HG02623 (cell line): ENCODE measurements around the gene EDN1.

Source experiments
- ATAC-seq: cut with Tn5 transposase; IDR thresholded peaks from one replicate; pipeline ENCODE4 v1.9.1; 2021; ENCODE audit warnings: moderate library complexity; ENCODE audit not compliant: unreplicated experiment

EDN1 gene

GRCh38 chr6:12289933-12290820 lies at the start of gene EDN1:
TSS of gene EDN1 (plus strand) at chr6:12290361. CDS start at chr6:12290630, 269 bp downstream.
- peak; percentile 78 for ATAC-seq

- no peak for ATAC-seq
These were observed 48.5 kb upstream of the EDN1 start for GRCh38 chr6:12241493-12242175.

- no peak for ATAC-seq
These were observed 47.0 kb upstream of the EDN1 start for GRCh38 chr6:12243169-12243568.

GRCh38 chr6:12245360-12245759 lies 44.8 kb upstream of the EDN1 start:
- no peak for ATAC-seq

- ATAC-seq: no peak
These were observed 44.1 kb upstream of the EDN1 start for GRCh38 chr6:12245763-12246718.

GRCh38 chr6:12246900-12247299 lies 43.3 kb upstream of the EDN1 start:
- ATAC-seq: no peak

- ATAC-seq: no peak
These were observed 40.4 kb upstream of the EDN1 start for GRCh38 chr6:12249541-12250382.

- ATAC-seq: no peak
These were observed 39.8 kb upstream of the EDN1 start for GRCh38 chr6:12250383-12250770.

GRCh38 chr6:12254210-12254609 lies 36.0 kb upstream of the EDN1 start:
- ATAC-seq: no peak

GRCh38 chr6:12258191-12258590 lies 32.0 kb upstream of the EDN1 start:
- no peak for ATAC-seq

- no peak for ATAC-seq
These were observed 31.5 kb upstream of the EDN1 start for GRCh38 chr6:12258591-12259075.

- ATAC-seq: no peak
These were observed 29.6 kb upstream of the EDN1 start for GRCh38 chr6:12260458-12261093.

- ATAC-seq: no peak
These were observed 28.7 kb upstream of the EDN1 start for GRCh38 chr6:12261502-12261901.

GRCh38 chr6:12262236-12263061 lies 27.7 kb upstream of the EDN1 start:
- no peak for ATAC-seq

- no peak for ATAC-seq
These were observed 26.8 kb upstream of the EDN1 start for GRCh38 chr6:12263403-12263802.

- no peak for ATAC-seq
These were observed 25.5 kb upstream of the EDN1 start for GRCh38 chr6:12264671-12265070.

- no peak for ATAC-seq
These were observed 24.9 kb upstream of the EDN1 start for GRCh38 chr6:12265296-12265695.

GRCh38 chr6:12265791-12266190 lies 24.4 kb upstream of the EDN1 start:
- ATAC-seq: no peak

- no peak for ATAC-seq
These were observed 23.6 kb upstream of the EDN1 start for GRCh38 chr6:12266571-12266970.
